GM12891 (cell line): Measurements from ENCODE around the gene ST6GALNAC6.

Experiments used
- PAX5 ChIP-seq: IDR thresholded peaks from 2 replicates; pipeline ENCODE4 v1.6.1; 2011; ENCODE audit warnings: low read length, moderate library complexity, mild to moderate bottlenecking; ENCODE audit not compliant: insufficient read depth, severe bottlenecking
- POLR2A ChIP-seq: IDR thresholded peaks from 2 replicates; pipeline ENCODE4 v1.6.1; 2011; ENCODE audit warnings: low read depth, low read length, control low read depth
- POLR2AphosphoS5 ChIP-seq: IDR thresholded peaks from 2 replicates; pipeline ENCODE4 v1.6.1; 2011; ENCODE audit warnings: low read depth, low read length, control low read depth
- POU2F2 ChIP-seq: IDR thresholded peaks from 2 replicates; pipeline ENCODE4 v1.6.1; 2011; ENCODE audit warnings: low read depth, mild to moderate bottlenecking, control low read depth, low read length, moderate library complexity
- SPI1 ChIP-seq: IDR thresholded peaks from 2 replicates; pipeline ENCODE4 v1.6.1; 2011; ENCODE audit warnings: low read depth, low read length, control low read depth
- TAF1 ChIP-seq: IDR thresholded peaks from 2 replicates; pipeline ENCODE4 v1.6.1; 2011; ENCODE audit warnings: low read depth, low read length, control low read depth

DNA sequence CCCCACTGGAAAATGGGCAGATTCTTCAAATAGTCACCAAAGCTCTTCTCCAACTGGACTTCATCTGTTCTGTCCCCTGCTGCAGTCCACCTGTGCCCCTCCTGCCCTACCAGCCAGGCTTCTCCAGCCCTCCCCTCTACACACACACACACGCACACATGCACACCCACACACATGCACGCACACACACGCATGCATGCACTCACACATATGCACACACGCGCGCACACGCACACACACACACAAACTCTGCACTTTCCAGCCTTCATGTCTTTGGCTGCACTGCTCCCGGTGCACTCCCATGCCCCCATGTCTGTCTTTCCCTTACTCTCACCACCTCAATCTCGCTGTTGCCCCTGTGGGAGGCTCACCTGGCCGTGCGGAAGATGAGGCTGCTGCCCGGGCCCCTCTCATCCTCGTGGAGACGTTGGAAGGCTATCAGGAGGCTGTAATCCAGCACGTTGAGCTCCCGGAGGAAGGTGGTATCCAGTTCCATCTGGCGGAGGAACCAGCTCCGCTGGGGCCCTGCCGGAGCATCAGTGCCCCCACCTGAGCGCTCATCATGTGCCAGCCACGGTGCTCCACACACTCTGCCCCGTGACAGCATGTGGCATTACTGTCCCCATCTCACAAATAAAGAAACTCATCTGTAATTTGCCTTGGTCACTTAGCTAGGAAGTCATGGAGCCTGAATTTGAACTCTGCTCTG is 25.5 kb upstream of the ST6GALNAC6 start:
- TF ChIP-seq SPI1 (no peak), POLR2A (no peak), POLR2AphosphoS5 (no peak), TAF1 (no peak), PAX5 (no peak), POU2F2 (no peak)
